Gastrocnemius medialis (tissue), 4 donors: ENCODE data around the gene CAMTA1. TPM values are rescaled to one million over a fixed set of nuclear protein-coding genes. Genes with fewer than 3 reads are reported as not detected.

Experiments used
- ATAC-seq, 2 donors: fragments of 150-250 bp; one replicate each; pipeline ENCODE4 v1.9.1; 2016
- DNase-seq, 2 donors: peaks; one replicate each; pipeline ENCODE4 v3.0.0-alpha.2; 2019
- H3K27ac ChIP-seq, 4 donors: fragments of 200-600 bp; sonication (generic); 1 replicate in 1 of 4; 2 replicates in 3 of 4; pipeline ENCODE4 v1.5.1; 2016 to 2018; ENCODE audit warnings: mild to moderate bottlenecking in 2 of 4, moderate library complexity in 1 of 4
- H3K27me3 ChIP-seq, 3 donors: fragments of 200-600 bp; sonication (generic) in 2 of 3; 1 replicate in 1 of 3; 2 replicates in 2 of 3; pipeline versions ENCODE4 v1.5.1 to v1.6.0; 2016 to 2019; ENCODE audit warnings: mild to moderate bottlenecking in 1 of 3, moderate library complexity in 1 of 3
- H3K36me3 ChIP-seq, 2 donors: fragments of 200-600 bp; sonication (generic) in 1 of 2; one replicate each; pipeline ENCODE4 v1.5.1; 2017 to 2018
- H3K4me1 ChIP-seq, 2 donors: fragments of 200-600 bp; sonication (generic) in 1 of 2; one replicate each; pipeline ENCODE4 v1.5.1; 2016 to 2017; ENCODE audit warnings: mild to moderate bottlenecking in 2 of 2
- H3K4me3 ChIP-seq, 4 donors: fragments of 200-600 bp; sonication (generic) in 3 of 4; 1 replicate in 1 of 4; 2 replicates in 3 of 4; pipeline ENCODE4 v1.5.1; 2016 to 2019; ENCODE audit warnings: mild to moderate bottlenecking in 2 of 4
- H3K9me3 ChIP-seq, 3 donors: fragments of 200-600 bp; sonication (generic) in 2 of 3; 1 replicate in 1 of 3; 2 replicates in 2 of 3; pipeline ENCODE4 v1.5.1; 2016 to 2019
- CTCF ChIP-seq, 5 experiments: fragments of 450-650 bp in 3 of 5; fragments of 200-600 bp in 2 of 5; sonication (generic) in 2 of 5; IDR thresholded peaks in 4 of 5; conservative IDR thresholded peaks in 1 of 5; 1 replicate in 4 of 5; 2 replicates in 1 of 5; pipeline ENCODE4 v1.5.1; 2016 to 2019; ENCODE audit warnings: antibody characterized with exemption in 5 of 5, mild to moderate bottlenecking in 3 of 5, moderate library complexity in 3 of 5
- POLR2A ChIP-seq, 2 donors: fragments of 450-650 bp; IDR thresholded peaks; one replicate each; pipeline ENCODE4 v1.6.1; 2017; ENCODE audit warnings: antibody characterized with exemption in 2 of 2, mild to moderate bottlenecking in 2 of 2, moderate library complexity in 2 of 2
- in situ Hi-C, 4 donors: fragments of 200-750 bp; cut with MboI; loops; one replicate each; pipeline versions ENCODE4 v1.15.0 to v1.8.0; 2017; ENCODE audit warnings: low sequenced_read_pairs in 4 of 4
- intact Hi-C: fragments of 100-400 bp; cut with DNase I; formaldehyde crosslinking; loops from one replicate; pipeline ENCODE4 v1.15.1; 2023; ENCODE audit warnings: low total_unique reads
- total RNA-seq, 4 donors: library from RNA; depleted of rRNA; stranded (reverse); fragments of >200 nt; gene quantifications; one replicate each; pipeline versions ENCODE4 v1.1.0 to v1.2.3, GENCODE V29; 2016

The CAMTA1 gene
- total RNA-seq, 4 donors from 2014 or later, result 60.5 to 113 (median 70.4) TPM

GRCh38 chr1:7613851-7614205 is 828.6 kb downstream of the CAMTA1 start:
- Histone ChIP-seq H3K4me1 (peaks cover 8 to 9% of the 10 kb centered on the region in 2 donors), H3K36me3 (no peaks in the 10 kb centered on the region), H3K9me3 (no peaks in the 10 kb centered on the region), H3K4me3 (no peak overlapping the region), H3K27ac (no peak overlapping the region), H3K27me3 (no peaks in the 10 kb centered on the region)
- in situ Hi-C loops, result no loop called here
- ATAC-seq, result no peak
- intact Hi-C loops, result no loop called here
- no peak for TF ChIP-seq POLR2A (IDR thresholded peaks at IDR 0.05)
- TF ChIP-seq CTCF (IDR thresholded peaks at IDR 0.05 in 4 of 5, conservative IDR thresholded peaks at IDR 0.05 in 1 of 5), result no peak
- DNase-seq, result no peak

DNA sequence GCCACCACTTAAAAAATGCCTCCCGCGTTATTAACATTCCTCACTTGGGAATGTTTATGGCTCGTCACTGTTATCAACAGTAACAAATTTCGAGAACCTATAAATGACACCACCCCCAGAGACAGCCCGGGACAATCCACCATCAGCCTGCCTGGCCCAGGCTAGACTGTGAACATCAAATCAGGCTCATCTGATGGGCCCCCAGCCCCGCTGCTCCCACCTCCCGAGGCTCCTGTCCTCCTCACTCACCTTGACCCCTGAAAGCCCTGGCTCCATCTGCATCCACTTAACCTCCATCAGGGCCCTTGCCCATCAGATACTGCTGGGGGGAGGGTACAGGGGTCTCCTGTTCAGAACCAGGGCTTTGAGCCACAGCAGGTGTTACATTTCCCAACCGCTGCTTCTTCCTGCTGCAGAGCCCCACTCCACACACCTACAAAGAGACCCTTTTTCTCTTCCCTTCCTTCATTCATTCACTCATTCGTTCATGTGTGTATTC is 829.4 kb downstream of the CAMTA1 start:
- in situ Hi-C loops (no loop called here), intact Hi-C loops (no loop called here)
- no peak for ATAC-seq
- no peak overlapping the region for H3K27ac ChIP-seq
- no peaks in the 10 kb centered on the region for H3K36me3 ChIP-seq
- H3K9me3 ChIP-seq, result no peaks in the 10 kb centered on the region
- H3K27me3 ChIP-seq, result no peaks in the 10 kb centered on the region
- TF ChIP-seq CTCF (IDR thresholded peaks at IDR 0.05 in 4 of 5, conservative IDR thresholded peaks at IDR 0.05 in 1 of 5), result no peak
- TF ChIP-seq POLR2A (IDR thresholded peaks at IDR 0.05), result no peak
- no peak for DNase-seq
- H3K4me3 ChIP-seq, result no peak overlapping the region
- H3K4me1 ChIP-seq, result peaks cover 8 to 9% of the 10 kb centered on the region in 2 donors

GRCh38 chr1:7615138-7615537 is 829.9 kb downstream of the CAMTA1 start:
- DNase-seq (no peak), ATAC-seq (no peak)
- no peaks in the 10 kb centered on the region for H3K36me3 ChIP-seq
- H3K27ac ChIP-seq, result no peak overlapping the region
- intact Hi-C loops, result no loop called here
- no peak overlapping the region for H3K4me3 ChIP-seq
- H3K9me3 ChIP-seq, result no peaks in the 10 kb centered on the region
- H3K4me1 ChIP-seq, result peaks cover 8 to 9% of the 10 kb centered on the region in 2 donors
- TF ChIP-seq POLR2A (IDR thresholded peaks at IDR 0.05) (no peak), CTCF (IDR thresholded peaks at IDR 0.05 in 4 of 5, conservative IDR thresholded peaks at IDR 0.05 in 1 of 5) (no peak)
- in situ Hi-C loops, result no loop called here
- H3K27me3 ChIP-seq, result no peaks in the 10 kb centered on the region

DNA sequence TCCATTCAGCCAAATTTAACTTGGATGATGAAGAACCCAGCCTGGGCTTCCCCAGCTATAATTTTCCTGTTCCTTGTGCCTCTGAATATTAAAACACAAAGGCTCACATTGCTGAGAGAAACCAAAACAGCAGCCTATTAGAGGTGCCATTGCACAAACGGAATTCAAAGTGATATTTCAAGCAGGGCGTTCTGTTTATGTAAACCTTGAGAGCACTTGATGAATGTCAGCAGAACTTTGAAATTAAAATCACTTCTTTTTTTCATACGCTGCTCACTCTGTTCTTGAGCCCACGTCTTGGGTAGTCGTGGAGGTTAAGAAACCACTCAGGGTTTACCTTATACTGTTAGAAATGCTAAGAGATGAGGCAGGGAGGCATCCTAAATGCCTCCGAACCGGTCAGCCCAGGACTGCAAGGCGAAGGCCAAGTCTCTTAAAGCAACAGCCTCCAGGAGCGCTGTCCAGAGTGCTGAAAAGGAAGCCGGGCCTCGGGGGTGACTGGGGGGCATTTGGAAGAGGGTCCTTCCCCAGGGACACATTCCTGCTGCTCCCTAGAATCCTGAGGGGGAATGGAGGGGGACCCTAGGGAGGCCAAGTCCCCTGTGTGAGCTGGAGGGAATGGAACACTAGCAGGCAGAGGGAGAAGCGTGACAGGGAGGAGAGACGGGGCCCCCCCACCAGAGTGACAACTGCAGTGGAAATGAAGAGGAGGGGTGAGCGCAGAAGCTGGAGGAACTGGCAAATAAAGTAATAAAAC is 831.0 kb downstream of the CAMTA1 start:
- intact Hi-C loops, result no loop called here

More for the DNA sequence above, 831.0 kb downstream of the CAMTA1 start:
- H3K36me3 ChIP-seq, result no peaks in the 10 kb centered on the region
- peak overlapping the region in 3 of 4 donors; percentile 37 to 60 (median 59) for H3K27ac ChIP-seq
- ATAC-seq (peak; percentile 40 to 45), DNase-seq (peak in 1 of 2 donors; percentile 22)
- in situ Hi-C loops, result no loop called here
- H3K4me3 ChIP-seq, result no peak overlapping the region
- peaks cover 9 to 10% of the 10 kb centered on the region in 2 donors for H3K4me1 ChIP-seq
- no peaks in the 10 kb centered on the region for H3K9me3 ChIP-seq
- TF ChIP-seq POLR2A (IDR thresholded peaks at IDR 0.05) (no peak), CTCF (IDR thresholded peaks at IDR 0.05 in 4 of 5, conservative IDR thresholded peaks at IDR 0.05 in 1 of 5) (no peak)
- H3K27me3 ChIP-seq, result no peaks in the 10 kb centered on the region
